HepG2 (cell line): ENCODE measurements around the gene SAPCD1. TPM values are rescaled to one million over a fixed set of nuclear protein-coding genes. Genes with fewer than 3 reads are reported as not detected.

Source experiments
- ADNP ChIP-seq: sonication (generic); formaldehyde crosslinking; IDR thresholded peaks from 2 replicates; pipeline ENCODE4 v1.4.0; 2020; ENCODE audit warnings: missing genetic modification reagents
- DNMT3B ChIP-seq: conservative IDR thresholded peaks from 2 replicates; pipeline ENCODE4 v1.6.1; 2016; ENCODE audit warnings: missing biosample characterization, control low read depth
- DR1 ChIP-seq: sonication (generic); formaldehyde crosslinking; IDR thresholded peaks from 2 replicates; pipeline ENCODE4 v1.8.0; 2021; ENCODE audit warnings: mild to moderate bottlenecking, missing genetic modification reagents, inconsistent platforms
- EP300 ChIP-seq, 3 experiments: sonication (generic) in 1 of 3; formaldehyde crosslinking in 1 of 3; IDR thresholded peaks; 2 replicates each; pipeline versions ENCODE4 v1.5.1 to v1.6.1; 2011 to 2020; ENCODE audit warnings: low read depth in 2 of 3, low read length in 2 of 3, borderline replicate concordance in 1 of 3, improper control_type of control experiment in 1 of 3, mild to moderate bottlenecking in 1 of 3, missing genetic modification reagents in 1 of 3, moderate library complexity in 1 of 3
- ETV6 ChIP-seq: sonication (generic); formaldehyde crosslinking; conservative IDR thresholded peaks from 2 replicates; pipeline ENCODE4 v1.4.0; 2020; ENCODE audit warnings: missing genetic modification reagents
- FOSL1 ChIP-seq: sonication (generic); formaldehyde crosslinking; IDR thresholded peaks from 2 replicates; pipeline ENCODE4 v1.9.0; 2021; ENCODE audit warnings: missing genetic modification reagents, borderline replicate concordance
- GTF3A ChIP-seq: sonication (generic); formaldehyde crosslinking; conservative IDR thresholded peaks from 2 replicates; pipeline ENCODE4 v1.4.0; 2020; ENCODE audit warnings: mild to moderate bottlenecking, missing genetic modification reagents
- ISX ChIP-seq: sonication (generic); formaldehyde crosslinking; conservative IDR thresholded peaks from 2 replicates; pipeline ENCODE4 v1.5.0; 2020; ENCODE audit warnings: missing genetic modification reagents
- MED8 ChIP-seq: sonication (generic); formaldehyde crosslinking; IDR thresholded peaks from 2 replicates; pipeline ENCODE4 v1.8.1; 2023; ENCODE audit warnings: mild to moderate bottlenecking, missing genetic modification reagents; ENCODE audit not compliant: insufficient replicate concordance
- NKX3-1 ChIP-seq: sonication (generic); formaldehyde crosslinking; IDR thresholded peaks from 2 replicates; pipeline ENCODE4 v1.5.0; 2020; ENCODE audit warnings: missing genetic modification reagents
- PLRG1 ChIP-seq: fragments of 450-650 bp; conservative IDR thresholded peaks from 2 replicates; pipeline ENCODE4 v1.6.1; 2016
- TCF12 ChIP-seq, 2 experiments: fragments of 450-650 bp in 1 of 2; sonication (generic) in 1 of 2; formaldehyde crosslinking in 1 of 2; IDR thresholded peaks; 2 replicates each; pipeline versions ENCODE4 v1.6.1 to v1.8.0; 2017 to 2022; ENCODE audit warnings: antibody characterized with exemption in 1 of 2, mild to moderate bottlenecking in 1 of 2, missing genetic modification reagents in 1 of 2, moderate library complexity in 1 of 2
- U2AF2 ChIP-seq: fragments of 200-400 bp; formaldehyde crosslinking; IDR thresholded peaks from 2 replicates; pipeline ENCODE4 v1.6.1; 2017; ENCODE audit warnings: low read depth, mild to moderate bottlenecking, low read length
- ZMAT3 ChIP-seq: sonication (generic); formaldehyde crosslinking; conservative IDR thresholded peaks from 2 replicates; pipeline ENCODE4 v1.7.0; 2021; ENCODE audit warnings: missing genetic modification reagents
- ZNF263 ChIP-seq: sonication (generic); formaldehyde crosslinking; IDR thresholded peaks from 2 replicates; pipeline ENCODE4 v1.4.0; 2020; ENCODE audit warnings: missing genetic modification reagents
- ZNF337 ChIP-seq: sonication (generic); formaldehyde crosslinking; IDR thresholded peaks from 2 replicates; pipeline ENCODE4 v1.5.1; 2020; ENCODE audit warnings: missing genetic modification reagents, low read depth, mild to moderate bottlenecking, borderline replicate concordance
- ZNF563 ChIP-seq: sonication (generic); formaldehyde crosslinking; IDR thresholded peaks from 2 replicates; pipeline ENCODE4 v1.8.0; 2022; ENCODE audit warnings: mild to moderate bottlenecking, moderate library complexity, missing genetic modification reagents
- ZNF644 ChIP-seq: IDR thresholded peaks from 2 replicates; pipeline ENCODE4 v1.6.1; 2016; ENCODE audit warnings: low read depth
- polyA plus RNA-seq, 8 experiments: library from polyadenylated mRNA; depleted of rRNA in 3 of 8; stranded (reverse) in 7 of 8; unstranded in 1 of 8; fragments of >200 nt; fragmentation: Illumina TruSeq in 4 of 8; extraction: Trizol in 4 of 8; gene quantifications; 2 replicates each; pipeline versions ENCODE4 v1.2.1 to v1.2.3, GENCODE V29; 2011 to 2016; ENCODE audit warnings: low read depth in 4 of 8, missing spikeins in 1 of 8, mixed read lengths in 1 of 8; ENCODE audit not compliant: insufficient read depth in 1 of 8
- total RNA-seq, 5 experiments: library from RNA; depleted of rRNA; stranded (reverse); fragments of >200 nt; fragmentation: Illumina TruSeq; extraction: Trizol; gene quantifications; 2 replicates each; pipeline ENCODE4 v1.2.3, GENCODE V29; 2016; ENCODE audit warnings: low read depth in 1 of 5
- TF ChIP-seq, protein P1 (sequence below): sonication (generic); formaldehyde crosslinking; IDR thresholded peaks from 2 replicates; pipeline ENCODE4 v1.5.1; 2020; ENCODE audit warnings: mild to moderate bottlenecking, missing genetic modification reagents
- TF ChIP-seq, protein P2 (sequence below): sonication (generic); formaldehyde crosslinking; IDR thresholded peaks from 2 replicates; pipeline ENCODE4 v1.8.1; 2023; ENCODE audit warnings: mild to moderate bottlenecking, inconsistent platforms, moderate library complexity, missing genetic modification reagents, borderline replicate concordance
- TF ChIP-seq, protein P3 (sequence below): IDR thresholded peaks from 2 replicates; pipeline ENCODE4 v1.6.1; 2016; ENCODE audit warnings: mild to moderate bottlenecking
- TF ChIP-seq, protein P4 (sequence below): sonication (generic); formaldehyde crosslinking; IDR thresholded peaks from 2 replicates; pipeline ENCODE4 v1.5.1; 2020; ENCODE audit warnings: mild to moderate bottlenecking, moderate library complexity, missing genetic modification reagents

SAPCD1 gene
- total and polyA plus RNA-seq, 2 of the 13 experiments (the other 11 are each of a cell fraction or from before 2014, with no cell fraction given): 2.5 to 3.9 TPM

- TF ChIP-seq, protein P1, sequence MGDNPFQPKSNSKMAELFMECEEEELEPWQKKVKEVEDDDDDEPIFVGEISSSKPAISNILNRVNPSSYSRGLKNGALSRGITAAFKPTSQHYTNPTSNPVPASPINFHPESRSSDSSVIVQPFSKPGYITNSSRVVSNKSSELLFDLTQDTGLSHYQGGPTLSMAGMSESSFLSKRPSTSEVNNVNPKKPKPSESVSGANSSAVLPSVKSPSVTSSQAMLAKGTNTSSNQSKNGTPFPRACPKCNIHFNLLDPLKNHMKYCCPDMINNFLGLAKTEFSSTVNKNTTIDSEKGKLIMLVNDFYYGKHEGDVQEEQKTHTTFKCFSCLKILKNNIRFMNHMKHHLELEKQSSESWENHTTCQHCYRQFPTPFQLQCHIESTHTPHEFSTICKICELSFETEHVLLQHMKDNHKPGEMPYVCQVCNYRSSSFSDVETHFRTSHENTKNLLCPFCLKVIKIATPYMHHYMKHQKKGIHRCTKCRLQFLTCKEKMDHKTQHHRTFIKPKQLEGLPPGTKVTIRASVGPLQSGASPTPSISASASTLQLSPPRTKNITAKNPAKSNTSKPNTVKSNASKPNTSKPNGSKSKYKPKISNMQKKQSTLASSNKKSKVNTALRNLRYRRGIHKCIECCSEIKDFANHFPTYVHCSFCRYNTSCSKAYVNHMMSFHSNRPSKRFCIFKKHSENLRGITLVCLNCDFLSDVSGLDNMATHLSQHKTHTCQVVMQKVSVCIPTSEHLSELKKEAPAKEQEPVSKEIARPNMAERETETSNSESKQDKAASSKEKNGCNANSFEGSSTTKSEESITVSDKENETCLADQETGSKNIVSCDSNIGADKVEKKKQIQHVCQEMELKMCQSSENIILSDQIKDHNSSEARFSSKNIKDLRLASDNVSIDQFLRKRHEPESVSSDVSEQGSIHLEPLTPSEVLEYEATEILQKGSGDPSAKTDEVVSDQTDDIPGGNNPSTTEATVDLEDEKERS (CRISPR knock-in tag): peak; percentile 21
- TF ChIP-seq ADNP (CRISPR knock-in tag): no peak
- TF ChIP-seq, protein P2, sequence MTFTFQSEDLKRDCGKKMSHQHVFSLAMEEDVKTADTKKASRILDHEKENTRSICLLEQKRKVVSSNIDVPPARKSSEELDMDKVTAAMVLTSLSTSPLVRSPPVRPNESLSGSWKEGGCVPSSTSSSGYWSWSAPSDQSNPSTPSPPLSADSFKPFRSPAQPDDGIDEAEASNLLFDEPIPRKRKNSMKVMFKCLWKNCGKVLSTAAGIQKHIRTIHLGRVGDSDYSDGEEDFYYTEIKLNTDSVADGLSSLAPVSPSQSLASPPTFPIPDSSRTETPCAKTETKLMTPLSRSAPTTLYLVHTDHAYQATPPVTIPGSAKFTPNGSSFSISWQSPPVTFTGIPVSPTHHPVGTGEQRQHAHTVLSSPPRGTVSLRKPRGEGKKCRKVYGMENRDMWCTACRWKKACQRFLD (CRISPR knock-in tag): no peak
- no peak for TF ChIP-seq ISX (CRISPR knock-in tag)
- TF ChIP-seq DNMT3B: no peak
- TF ChIP-seq, protein P3, sequence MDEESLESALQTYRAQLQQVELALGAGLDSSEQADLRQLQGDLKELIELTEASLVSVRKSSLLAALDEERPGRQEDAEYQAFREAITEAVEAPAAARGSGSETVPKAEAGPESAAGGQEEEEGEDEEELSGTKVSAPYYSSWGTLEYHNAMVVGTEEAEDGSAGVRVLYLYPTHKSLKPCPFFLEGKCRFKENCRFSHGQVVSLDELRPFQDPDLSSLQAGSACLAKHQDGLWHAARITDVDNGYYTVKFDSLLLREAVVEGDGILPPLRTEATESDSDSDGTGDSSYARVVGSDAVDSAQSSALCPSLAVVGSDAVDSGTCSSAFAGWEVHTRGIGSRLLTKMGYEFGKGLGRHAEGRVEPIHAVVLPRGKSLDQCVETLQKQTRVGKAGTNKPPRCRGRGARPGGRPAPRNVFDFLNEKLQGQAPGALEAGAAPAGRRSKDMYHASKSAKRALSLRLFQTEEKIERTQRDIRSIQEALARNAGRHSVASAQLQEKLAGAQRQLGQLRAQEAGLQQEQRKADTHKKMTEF (CRISPR knock-in tag): peak; percentile 73
- TF ChIP-seq NKX3-1 (CRISPR knock-in tag): peak; percentile 71; the same call in 1 of the 2 replicates
- TF ChIP-seq TCF12 (IDR thresholded peaks at IDR 0.05): no peak
- TF ChIP-seq TCF12 (CRISPR knock-in tag; IDR thresholded peaks at IDR 0.05): no peak
- TF ChIP-seq MED8: peak; percentile 14
- no peak for TF ChIP-seq GTF3A (CRISPR knock-in tag)
- TF ChIP-seq ZNF263 (CRISPR knock-in tag): peak; percentile 42; the same call in 1 of the 2 replicates
- TF ChIP-seq DR1 (CRISPR knock-in tag): 0 out of 2 replicates have a peak, but pooled peaks have one; percentile 14
- TF ChIP-seq ZNF644 (CRISPR knock-in tag): no peak
- TF ChIP-seq PLRG1: no peak
- no peak for TF ChIP-seq ETV6 (CRISPR knock-in tag)
- TF ChIP-seq, protein P4, sequence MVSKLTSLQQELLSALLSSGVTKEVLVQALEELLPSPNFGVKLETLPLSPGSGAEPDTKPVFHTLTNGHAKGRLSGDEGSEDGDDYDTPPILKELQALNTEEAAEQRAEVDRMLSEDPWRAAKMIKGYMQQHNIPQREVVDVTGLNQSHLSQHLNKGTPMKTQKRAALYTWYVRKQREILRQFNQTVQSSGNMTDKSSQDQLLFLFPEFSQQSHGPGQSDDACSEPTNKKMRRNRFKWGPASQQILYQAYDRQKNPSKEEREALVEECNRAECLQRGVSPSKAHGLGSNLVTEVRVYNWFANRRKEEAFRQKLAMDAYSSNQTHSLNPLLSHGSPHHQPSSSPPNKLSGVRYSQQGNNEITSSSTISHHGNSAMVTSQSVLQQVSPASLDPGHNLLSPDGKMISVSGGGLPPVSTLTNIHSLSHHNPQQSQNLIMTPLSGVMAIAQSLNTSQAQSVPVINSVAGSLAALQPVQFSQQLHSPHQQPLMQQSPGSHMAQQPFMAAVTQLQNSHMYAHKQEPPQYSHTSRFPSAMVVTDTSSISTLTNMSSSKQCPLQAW (CRISPR knock-in tag): peak; percentile 48; the same call in 1 of the 2 replicates
- TF ChIP-seq ZMAT3 (CRISPR knock-in tag): no peak; the same call in 1 of the 2 replicates
- 0 out of 4 replicates have a peak, but pooled peaks of 1 of the 2 experiments have one; percentile 4 for TF ChIP-seq EP300 (IDR thresholded peaks at IDR 0.05; ENCODE audit: low read depth in 2 of 2, low read length in 2 of 2)
- TF ChIP-seq EP300 (CRISPR knock-in tag; IDR thresholded peaks at IDR 0.05; ENCODE audit: borderline replicate concordance): no peak
- TF ChIP-seq FOSL1: no peak
- TF ChIP-seq ZNF337 (CRISPR knock-in tag): peak; percentile 37; the same call in 1 of the 2 replicates
- no peak for TF ChIP-seq ZNF563 (CRISPR knock-in tag)
- TF ChIP-seq U2AF2: no peak
Observed at GRCh38 chr6:31729515-31729978, 32.9 kb upstream of the SAPCD1 start (continued).
